ENCODE data around the gene BANP.

DNA sequence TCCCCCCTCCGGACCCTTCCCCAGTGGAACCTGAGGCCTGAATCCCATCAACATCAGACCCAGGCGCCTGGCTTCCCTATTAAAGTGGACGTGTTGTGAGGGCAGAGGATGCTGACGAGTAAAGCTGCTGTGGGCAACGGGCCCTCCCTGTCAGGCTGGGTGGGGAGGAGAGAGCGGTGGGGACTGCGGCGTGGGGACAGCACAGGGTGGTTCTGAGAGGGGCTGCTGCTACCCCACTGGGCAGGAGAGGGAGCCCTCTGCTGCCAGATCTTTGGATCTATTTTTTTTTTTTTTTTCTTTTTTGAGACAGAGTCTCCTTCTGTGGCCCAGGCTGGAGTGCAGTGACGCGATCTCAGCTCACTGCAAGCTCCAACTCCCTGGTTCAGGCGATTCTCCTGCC, 20.8 kb upstream of the BANP start:
- TF ChIP-seq, protein P1, sequence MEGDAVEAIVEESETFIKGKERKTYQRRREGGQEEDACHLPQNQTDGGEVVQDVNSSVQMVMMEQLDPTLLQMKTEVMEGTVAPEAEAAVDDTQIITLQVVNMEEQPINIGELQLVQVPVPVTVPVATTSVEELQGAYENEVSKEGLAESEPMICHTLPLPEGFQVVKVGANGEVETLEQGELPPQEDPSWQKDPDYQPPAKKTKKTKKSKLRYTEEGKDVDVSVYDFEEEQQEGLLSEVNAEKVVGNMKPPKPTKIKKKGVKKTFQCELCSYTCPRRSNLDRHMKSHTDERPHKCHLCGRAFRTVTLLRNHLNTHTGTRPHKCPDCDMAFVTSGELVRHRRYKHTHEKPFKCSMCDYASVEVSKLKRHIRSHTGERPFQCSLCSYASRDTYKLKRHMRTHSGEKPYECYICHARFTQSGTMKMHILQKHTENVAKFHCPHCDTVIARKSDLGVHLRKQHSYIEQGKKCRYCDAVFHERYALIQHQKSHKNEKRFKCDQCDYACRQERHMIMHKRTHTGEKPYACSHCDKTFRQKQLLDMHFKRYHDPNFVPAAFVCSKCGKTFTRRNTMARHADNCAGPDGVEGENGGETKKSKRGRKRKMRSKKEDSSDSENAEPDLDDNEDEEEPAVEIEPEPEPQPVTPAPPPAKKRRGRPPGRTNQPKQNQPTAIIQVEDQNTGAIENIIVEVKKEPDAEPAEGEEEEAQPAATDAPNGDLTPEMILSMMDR (IDR thresholded peaks at IDR 0.05) = peak in 1 of 6 experiments; percentile 17
- TF ChIP-seq POLR2A (IDR thresholded peaks at IDR 0.05) = no peak
